Osteocyte (in vitro differentiated cells): Measurements from ENCODE around the gene SLC43A3. TPM values are rescaled to one million over a fixed set of nuclear protein-coding genes. Genes with fewer than 3 reads are reported as not detected.

Experiments
- DNase-seq: peaks from one replicate; pipeline ENCODE4 v3.0.0; 2021; ENCODE audit warnings: mixed read lengths; ENCODE audit not compliant: unreplicated experiment; ENCODE audit errors: extremely low spot score
- H3K27ac Mint-ChIP-seq: one replicate; pipeline ENCODE4 v1.8.0; 2021; ENCODE audit warnings: mild to moderate bottlenecking, mixed read lengths; ENCODE audit not compliant: unreplicated experiment
- H3K27me3 Mint-ChIP-seq: one replicate; pipeline ENCODE4 v1.8.0; 2021; ENCODE audit warnings: mixed read lengths; ENCODE audit not compliant: unreplicated experiment
- H3K36me3 Mint-ChIP-seq: one replicate; pipeline ENCODE4 v1.8.0; 2021; ENCODE audit warnings: mixed read lengths; ENCODE audit not compliant: unreplicated experiment
- H3K4me1 Mint-ChIP-seq: one replicate; pipeline ENCODE4 v1.8.0; 2021; ENCODE audit warnings: mixed read lengths; ENCODE audit not compliant: unreplicated experiment
- H3K4me3 Mint-ChIP-seq: one replicate; pipeline ENCODE4 v1.8.0; 2021; ENCODE audit warnings: mild to moderate bottlenecking, moderate library complexity, mixed read lengths; ENCODE audit not compliant: unreplicated experiment
- H3K9me3 Mint-ChIP-seq: one replicate; pipeline ENCODE4 v1.8.0; 2021; ENCODE audit warnings: mixed read lengths; ENCODE audit not compliant: unreplicated experiment
- CTCF ChIP-seq: fragments of 200-600 bp; sonication (generic); IDR thresholded peaks from 2 replicates; pipeline ENCODE4 v1.5.0; 2021; ENCODE audit warnings: antibody characterized with exemption, mild to moderate bottlenecking, moderate library complexity
- total RNA-seq: library from RNA; stranded (reverse); gene quantifications from 2 replicates; pipeline ENCODE4 v1.2.1, GENCODE V29; 2021

SLC43A3 gene
- total RNA-seq, 1 donor from 2014 or later: 14.9 TPM

GRCh38 chr11:57467508-57468157 lies 40.7 kb upstream of the SLC43A3 start:
- Mint-ChIP-seq H3K4me3 (no peak overlapping the region), H3K4me1 (peaks cover 3% of the 10 kb centered on the region), H3K9me3 (no peaks in the 10 kb centered on the region), H3K27ac (no peak overlapping the region), H3K27me3 (peaks cover 34% of the 10 kb centered on the region), H3K36me3 (no peaks in the 10 kb centered on the region)
- DNase-seq: no peak
- TF ChIP-seq CTCF: no peak

- H3K27me3 Mint-ChIP-seq: peaks cover 42% of the 10 kb centered on the region
Measured at GRCh38 chr11:57466680-57467079, 39.8 kb upstream of the SLC43A3 start.

GRCh38 chr11:57464539-57465181 lies 37.7 kb upstream of the SLC43A3 start:
- no peak overlapping the region for H3K27ac Mint-ChIP-seq
- DNase-seq: no peak

More at GRCh38 chr11:57466680-57467079, 39.8 kb upstream of the SLC43A3 start:
- H3K36me3 Mint-ChIP-seq: no peaks in the 10 kb centered on the region
- no peak overlapping the region for H3K27ac Mint-ChIP-seq
- no peaks in the 10 kb centered on the region for H3K9me3 Mint-ChIP-seq
- peaks cover 3% of the 10 kb centered on the region for H3K4me1 Mint-ChIP-seq
- H3K4me3 Mint-ChIP-seq: no peak overlapping the region
- no peak for DNase-seq
- no peak for TF ChIP-seq CTCF

DNA sequence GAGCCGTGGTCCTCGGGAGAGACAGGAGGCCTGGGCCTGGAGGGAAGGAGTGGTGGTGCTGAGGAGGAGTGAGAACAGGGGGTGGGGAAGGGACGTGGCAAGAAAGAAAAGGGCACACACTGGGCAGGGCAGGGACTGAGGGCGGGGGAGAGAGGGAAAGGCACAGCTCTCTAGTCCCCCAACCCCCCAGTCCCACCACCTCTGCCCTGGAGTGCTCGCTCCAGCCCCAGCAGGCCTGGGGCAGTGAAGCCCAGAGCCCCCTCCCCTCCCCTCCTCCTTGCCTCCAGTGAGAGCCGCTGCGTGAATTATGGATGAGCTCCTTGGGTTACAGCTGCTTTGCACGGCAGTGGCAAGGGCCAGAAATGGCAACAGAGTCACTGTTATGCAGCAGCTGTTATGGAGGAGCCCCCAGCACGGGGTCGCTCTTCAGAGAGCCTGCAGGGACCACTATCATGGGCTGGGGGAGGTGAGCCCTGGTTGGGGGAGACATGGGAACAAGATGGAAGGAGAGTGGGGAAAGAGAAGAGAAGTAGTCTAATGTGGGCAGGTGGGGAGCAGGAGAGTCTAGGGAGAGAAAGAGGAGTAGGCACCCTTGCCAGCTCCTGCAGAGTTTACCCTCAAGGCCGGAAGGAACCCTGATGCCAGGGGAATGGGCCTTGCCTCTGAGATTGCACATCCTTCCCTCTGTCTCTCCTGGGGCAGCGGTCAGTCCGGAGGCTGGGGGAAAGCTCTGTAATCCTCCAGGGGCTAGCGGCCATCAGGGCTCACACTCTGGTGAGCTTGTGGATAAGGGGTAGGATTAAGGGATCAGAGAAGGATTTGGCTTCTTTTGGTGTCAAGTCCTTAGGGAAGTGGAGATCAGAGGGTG lies 37.0 kb upstream of the SLC43A3 start:
- H3K4me3 Mint-ChIP-seq: no peak overlapping the region
- TF ChIP-seq CTCF: no peak
- no peak overlapping the region for H3K27ac Mint-ChIP-seq
- H3K27me3 Mint-ChIP-seq: peaks cover 54% of the 10 kb centered on the region
- peaks cover 14% of the 10 kb centered on the region for H3K4me1 Mint-ChIP-seq
- no peaks in the 10 kb centered on the region for H3K9me3 Mint-ChIP-seq
- H3K36me3 Mint-ChIP-seq: no peaks in the 10 kb centered on the region
- no peak for DNase-seq

More at GRCh38 chr11:57464539-57465181, 37.7 kb upstream of the SLC43A3 start:
- TF ChIP-seq CTCF: no peak
- H3K27me3 Mint-ChIP-seq: peaks cover 50% of the 10 kb centered on the region
- H3K9me3 Mint-ChIP-seq: no peaks in the 10 kb centered on the region
- H3K4me1 Mint-ChIP-seq: peaks cover 9% of the 10 kb centered on the region
- H3K4me3 Mint-ChIP-seq: no peak overlapping the region
- no peaks in the 10 kb centered on the region for H3K36me3 Mint-ChIP-seq

DNA sequence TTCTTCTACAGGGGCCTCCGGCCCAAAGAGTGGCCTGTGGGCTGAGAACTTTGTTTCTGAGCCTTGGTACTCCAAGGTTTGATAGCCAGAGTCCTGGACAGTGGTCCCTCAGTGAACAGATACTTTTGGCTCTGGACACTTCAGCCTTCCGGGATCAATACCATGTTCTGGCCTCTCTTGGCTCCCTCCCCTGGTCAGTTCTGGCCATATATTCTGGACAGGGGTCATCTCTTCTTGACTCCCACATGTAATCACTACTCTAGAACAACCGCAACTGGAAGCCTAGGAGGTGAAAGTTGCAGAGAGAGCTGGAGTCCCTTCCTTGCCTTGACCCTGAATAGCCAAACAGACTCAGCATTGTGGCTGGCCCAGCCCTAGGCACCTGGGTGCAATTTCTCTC lies 35.7 kb upstream of the SLC43A3 start:
- no peak overlapping the region for H3K4me3 Mint-ChIP-seq
- no peak for TF ChIP-seq CTCF
- DNase-seq: no peak
- H3K27me3 Mint-ChIP-seq: peaks cover 52% of the 10 kb centered on the region
- no peak overlapping the region for H3K27ac Mint-ChIP-seq
- H3K36me3 Mint-ChIP-seq: no peaks in the 10 kb centered on the region
- H3K9me3 Mint-ChIP-seq: no peaks in the 10 kb centered on the region
- H3K4me1 Mint-ChIP-seq: peaks cover 22% of the 10 kb centered on the region
